GM18505 (cell line): ENCODE data around the gene MDM4.

Experiments
- ATAC-seq: cut with Tn5 transposase; IDR thresholded peaks from one replicate; pipeline ENCODE4 v1.9.1; 2021; ENCODE audit not compliant: unreplicated experiment
- POLR2A ChIP-seq: IDR thresholded peaks from 4 replicates; pipeline ENCODE4 v1.6.1; 2011; ENCODE audit warnings: borderline replicate concordance; ENCODE audit not compliant: insufficient read depth, insufficient read length; ENCODE audit errors: extremely low read depth

MDM4 gene

GRCh38 chr1:204600203-204600602, 84.0 kb downstream of the MDM4 start:
- TF ChIP-seq POLR2A: no peak
- ATAC-seq: no peak

DNA sequence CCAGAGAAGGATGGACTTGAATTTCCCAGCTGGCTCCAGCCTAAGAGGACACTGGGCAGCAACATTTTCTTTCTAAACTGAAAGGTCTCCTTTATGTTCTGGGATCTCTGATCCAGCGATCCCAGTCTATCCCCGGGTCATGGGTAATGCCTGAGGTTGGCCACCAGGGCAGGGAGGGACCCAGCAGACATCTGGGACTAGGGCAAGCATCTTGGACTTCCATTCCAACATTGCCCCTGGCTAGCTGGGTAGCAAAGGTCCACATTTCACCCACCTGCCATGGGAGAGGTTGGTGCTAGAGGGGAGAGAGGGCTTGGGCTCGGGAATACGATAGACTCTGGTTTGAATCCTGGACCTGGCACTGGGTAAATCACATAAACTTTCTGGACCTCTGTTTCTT, 84.8 kb downstream of the MDM4 start:
- TF ChIP-seq POLR2A: no peak
- no peak for ATAC-seq

GRCh38 chr1:204602111-204602579, 85.9 kb downstream of the MDM4 start:
- no peak for TF ChIP-seq POLR2A
- ATAC-seq: no peak

- ATAC-seq: no peak
- TF ChIP-seq POLR2A: no peak
Observed at GRCh38 chr1:204602871-204603542, 86.8 kb downstream of the MDM4 start.

- no peak for TF ChIP-seq POLR2A
- ATAC-seq: no peak
Observed at GRCh38 chr1:204605791-204606190, 89.6 kb downstream of the MDM4 start.
